Measurements from ENCODE around the gene BPGM. TPM values are rescaled to one million over a fixed set of nuclear protein-coding genes. Genes with fewer than 3 reads are reported as not detected.

The BPGM gene
- total and polyA plus RNA-seq, 2 experiments from 2014 or later: 16.9 TPM

DNA sequence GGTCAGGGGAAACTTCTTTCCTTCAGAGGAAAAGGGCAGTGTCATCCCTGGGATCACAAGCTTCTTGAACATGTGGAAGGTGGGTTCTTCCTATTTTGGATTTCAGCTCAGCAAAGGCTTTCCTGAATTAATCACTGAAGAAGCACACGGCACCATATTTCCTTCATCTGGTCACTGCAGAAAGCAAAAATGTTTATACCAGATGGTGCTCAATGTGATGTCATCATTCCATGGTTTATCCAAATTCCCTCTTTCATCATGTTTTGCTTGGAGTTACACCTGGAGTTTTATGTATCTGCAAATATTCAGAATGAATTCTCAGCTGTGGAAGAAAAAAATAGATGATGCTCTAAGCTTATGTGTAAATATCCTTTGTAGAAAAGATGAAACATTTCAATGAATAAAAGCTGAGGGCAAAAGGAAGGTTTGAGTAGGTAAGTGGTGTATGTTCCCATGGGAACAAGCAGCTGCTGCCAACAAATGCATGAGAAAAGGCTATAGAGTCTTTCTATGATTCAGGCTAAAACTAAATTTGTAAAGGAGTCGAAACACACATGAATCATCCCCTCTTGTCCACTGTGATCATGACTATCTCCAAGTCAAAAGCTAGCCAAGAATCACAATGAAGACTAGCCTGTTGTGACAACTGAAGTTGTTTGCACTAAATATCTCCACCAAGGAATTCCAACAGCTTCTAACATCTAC, 26.9 kb upstream of the BPGM start:
- peaks cover 4% of the 10 kb centered on the region; the same call in 2 of the 3 replicates for H3K4me1 Mint-ChIP-seq
- H3K4me3 Mint-ChIP-seq: no peak overlapping the region
- Histone ChIP-seq H3F3A (replicated peaks; ENCODE audit: low read depth) (no peaks in the 10 kb centered on the region), H3K79me2 (replicated peaks; ENCODE audit: insufficient read depth) (no peaks in the 10 kb centered on the region), H3K4me2 (no peak overlapping the region), H2AFZ (no peak overlapping the region), H3K27me3 (ENCODE audit: insufficient read depth) (no peaks in the 10 kb centered on the region), H3K9me2 (ENCODE audit: insufficient read depth) (peaks cover 12% of the 10 kb centered on the region), H3K4me3 (no peak overlapping the region), H3K36me3 (ENCODE audit: insufficient read depth) (no peaks in the 10 kb centered on the region), H3K4me1 (ENCODE audit: insufficient read depth) (peaks cover 8% of the 10 kb centered on the region; the same call in 1 of the 2 replicates), H4K20me1 (replicated peaks; ENCODE audit: insufficient read depth) (no peaks in the 10 kb centered on the region), H3K27ac (ENCODE audit: low read depth) (no peak overlapping the region)
- H3K9me3 Mint-ChIP-seq: no peaks in the 10 kb centered on the region
- TF ChIP-seq, protein P1, sequence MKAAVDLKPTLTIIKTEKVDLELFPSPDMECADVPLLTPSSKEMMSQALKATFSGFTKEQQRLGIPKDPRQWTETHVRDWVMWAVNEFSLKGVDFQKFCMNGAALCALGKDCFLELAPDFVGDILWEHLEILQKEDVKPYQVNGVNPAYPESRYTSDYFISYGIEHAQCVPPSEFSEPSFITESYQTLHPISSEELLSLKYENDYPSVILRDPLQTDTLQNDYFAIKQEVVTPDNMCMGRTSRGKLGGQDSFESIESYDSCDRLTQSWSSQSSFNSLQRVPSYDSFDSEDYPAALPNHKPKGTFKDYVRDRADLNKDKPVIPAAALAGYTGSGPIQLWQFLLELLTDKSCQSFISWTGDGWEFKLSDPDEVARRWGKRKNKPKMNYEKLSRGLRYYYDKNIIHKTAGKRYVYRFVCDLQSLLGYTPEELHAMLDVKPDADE (IDR thresholded peaks at IDR 0.05): no peak
- TF ChIP-seq, protein P2, sequence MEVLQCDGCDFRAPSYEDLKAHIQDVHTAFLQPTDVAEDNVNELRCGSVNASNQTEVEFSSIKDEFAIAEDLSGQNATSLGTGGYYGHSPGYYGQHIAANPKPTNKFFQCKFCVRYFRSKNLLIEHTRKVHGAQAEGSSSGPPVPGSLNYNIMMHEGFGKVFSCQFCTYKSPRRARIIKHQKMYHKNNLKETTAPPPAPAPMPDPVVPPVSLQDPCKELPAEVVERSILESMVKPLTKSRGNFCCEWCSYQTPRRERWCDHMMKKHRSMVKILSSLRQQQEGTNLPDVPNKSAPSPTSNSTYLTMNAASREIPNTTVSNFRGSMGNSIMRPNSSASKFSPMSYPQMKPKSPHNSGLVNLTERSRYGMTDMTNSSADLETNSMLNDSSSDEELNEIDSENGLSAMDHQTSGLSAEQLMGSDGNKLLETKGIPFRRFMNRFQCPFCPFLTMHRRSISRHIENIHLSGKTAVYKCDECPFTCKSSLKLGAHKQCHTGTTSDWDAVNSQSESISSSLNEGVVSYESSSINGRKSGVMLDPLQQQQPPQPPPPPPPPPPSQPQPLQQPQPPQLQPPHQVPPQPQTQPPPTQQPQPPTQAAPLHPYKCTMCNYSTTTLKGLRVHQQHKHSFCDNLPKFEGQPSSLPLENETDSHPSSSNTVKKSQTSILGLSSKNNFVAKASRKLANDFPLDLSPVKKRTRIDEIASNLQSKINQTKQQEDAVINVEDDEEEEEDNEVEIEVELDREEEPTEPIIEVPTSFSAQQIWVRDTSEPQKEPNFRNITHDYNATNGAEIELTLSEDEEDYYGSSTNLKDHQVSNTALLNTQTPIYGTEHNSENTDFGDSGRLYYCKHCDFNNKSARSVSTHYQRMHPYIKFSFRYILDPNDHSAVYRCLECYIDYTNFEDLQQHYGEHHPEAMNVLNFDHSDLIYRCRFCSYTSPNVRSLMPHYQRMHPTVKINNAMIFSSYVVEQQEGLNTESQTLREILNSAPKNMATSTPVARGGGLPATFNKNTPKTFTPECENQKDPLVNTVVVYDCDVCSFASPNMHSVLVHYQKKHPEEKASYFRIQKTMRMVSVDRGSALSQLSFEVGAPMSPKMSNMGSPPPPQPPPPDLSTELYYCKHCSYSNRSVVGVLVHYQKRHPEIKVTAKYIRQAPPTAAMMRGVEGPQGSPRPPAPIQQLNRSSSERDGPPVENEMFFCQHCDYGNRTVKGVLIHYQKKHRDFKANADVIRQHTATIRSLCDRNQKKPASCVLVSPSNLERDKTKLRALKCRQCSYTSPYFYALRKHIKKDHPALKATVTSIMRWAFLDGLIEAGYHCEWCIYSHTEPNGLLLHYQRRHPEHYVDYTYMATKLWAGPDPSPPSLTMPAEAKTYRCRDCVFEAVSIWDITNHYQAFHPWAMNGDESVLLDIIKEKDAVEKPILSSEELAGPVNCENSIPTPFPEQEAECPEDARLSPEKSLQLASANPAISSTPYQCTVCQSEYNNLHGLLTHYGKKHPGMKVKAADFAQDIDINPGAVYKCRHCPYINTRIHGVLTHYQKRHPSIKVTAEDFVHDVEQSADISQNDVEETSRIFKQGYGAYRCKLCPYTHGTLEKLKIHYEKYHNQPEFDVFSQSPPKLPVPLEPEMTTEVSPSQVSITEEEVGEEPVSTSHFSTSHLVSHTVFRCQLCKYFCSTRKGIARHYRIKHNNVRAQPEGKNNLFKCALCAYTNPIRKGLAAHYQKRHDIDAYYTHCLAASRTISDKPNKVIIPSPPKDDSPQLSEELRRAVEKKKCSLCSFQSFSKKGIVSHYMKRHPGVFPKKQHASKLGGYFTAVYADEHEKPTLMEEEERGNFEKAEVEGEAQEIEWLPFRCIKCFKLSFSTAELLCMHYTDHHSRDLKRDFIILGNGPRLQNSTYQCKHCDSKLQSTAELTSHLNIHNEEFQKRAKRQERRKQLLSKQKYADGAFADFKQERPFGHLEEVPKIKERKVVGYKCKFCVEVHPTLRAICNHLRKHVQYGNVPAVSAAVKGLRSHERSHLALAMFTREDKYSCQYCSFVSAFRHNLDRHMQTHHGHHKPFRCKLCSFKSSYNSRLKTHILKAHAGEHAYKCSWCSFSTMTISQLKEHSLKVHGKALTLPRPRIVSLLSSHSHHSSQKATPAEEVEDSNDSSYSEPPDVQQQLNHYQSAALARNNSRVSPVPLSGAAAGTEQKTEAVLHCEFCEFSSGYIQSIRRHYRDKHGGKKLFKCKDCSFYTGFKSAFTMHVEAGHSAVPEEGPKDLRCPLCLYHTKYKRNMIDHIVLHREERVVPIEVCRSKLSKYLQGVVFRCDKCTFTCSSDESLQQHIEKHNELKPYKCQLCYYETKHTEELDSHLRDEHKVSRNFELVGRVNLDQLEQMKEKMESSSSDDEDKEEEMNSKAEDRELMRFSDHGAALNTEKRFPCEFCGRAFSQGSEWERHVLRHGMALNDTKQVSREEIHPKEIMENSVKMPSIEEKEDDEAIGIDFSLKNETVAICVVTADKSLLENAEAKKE (CRISPR knock-in tag; IDR thresholded peaks at IDR 0.05): no peak
- TF ChIP-seq STAT1 (IDR thresholded peaks at IDR 0.05; ENCODE audit: unreplicated experiment) (no peak), REST (IDR thresholded peaks at IDR 0.05; ENCODE audit: unreplicated experiment) (no peak), NANOG (IDR thresholded peaks at IDR 0.05; ENCODE audit: borderline replicate concordance) (no peak), EZH2phosphoT487 (IDR thresholded peaks at IDR 0.05; ENCODE audit: unreplicated experiment) (no peak), ZNF114 (CRISPR knock-in tag; IDR thresholded peaks at IDR 0.05) (no peak), EZH2 (IDR thresholded peaks at IDR 0.05; ENCODE audit: low read depth, unreplicated experiment) (no peak), JUNB (IDR thresholded peaks at IDR 0.05; ENCODE audit: unreplicated experiment) (no peak), POLR2AphosphoS5 (IDR thresholded peaks at IDR 0.05; ENCODE audit: low read depth) (no peak), ZNF331 (CRISPR knock-in tag; IDR thresholded peaks at IDR 0.05; ENCODE audit: low read depth) (no peak), CTCF (conservative IDR thresholded peaks at IDR 0.05; ENCODE audit: low read depth in 2 of 2) (no peak), CREB1 (CRISPR knock-in tag; IDR thresholded peaks at IDR 0.05; ENCODE audit: low read depth) (no peak)
- no peak for ATAC-seq
- H3K36me3 Mint-ChIP-seq (ENCODE audit: low read depth): no peaks in the 10 kb centered on the region
- H3K27ac Mint-ChIP-seq: no peak overlapping the region
- DNase-seq (ENCODE audit: low spot score): no peak
- no peaks in the 10 kb centered on the region for H3K27me3 Mint-ChIP-seq (ENCODE audit: insufficient read depth, low read depth, poor library complexity)
